K562 (cell line): Measurements from ENCODE around the gene ADAM20. TPM values are rescaled to one million over a fixed set of nuclear protein-coding genes. Genes with fewer than 3 reads are reported as not detected.

Experiments
- ATAC-seq: fragments of 200-7000 bp; cut with Tn5 transposase; 3 replicates; pipeline ENCODE4 v1.9.1; 2020; ENCODE audit warnings: moderate library complexity
- BruUV-seq: library from RNA; stranded (reverse); fragments of 400-500 nt; replicated peaks from 2 replicates; lab custom pipeline; 2021; lab: Mats Ljungman, UMichigan
- CTCF ChIA-PET: fragments of 300-600 bp; formaldehyde crosslinking; extraction: SDS; loops from one replicate; lab custom pipeline; 2021; ENCODE audit warnings: low intra/inter-chr PET ratio; lab: Yijun Ruan, JAX
- POLR2A ChIA-PET: fragments of 300-600, 350-650 bp; sonication (Branson Sonifier 250); formaldehyde crosslinking; extraction: SDS; loops from one replicate; lab custom pipeline; 2021; ENCODE audit warnings: antibody characterized with exemption, inconsistent platforms; lab: Yijun Ruan, JAX
- DNase-seq, 4 experiments: peaks; one replicate each; pipeline versions ENCODE4 v3.0.0 to v3.0.0-alpha.2; 2011 to 2018; ENCODE audit warnings: low spot score in 3 of 4, mixed read lengths in 3 of 4; ENCODE audit errors: extremely low read depth in 1 of 4
- FAIRE-seq: peaks from 2 replicates; lab custom pipeline; 2011; peaks lifted over from hg19 to GRCh38; lab: Jason Lieb, UNC
- H2AFZ ChIP-seq: 2 replicates; pipeline ENCODE4 v1.6.0; 2011; ENCODE audit warnings: low read depth, low read length, control low read depth, inconsistent platforms
- H3K27ac ChIP-seq: fragments of 200-600 bp; 3 replicates; pipeline ENCODE4 v1.8.0; 2011; ENCODE audit warnings: low read depth, mild to moderate bottlenecking, control low read depth, inconsistent platforms, low read length, moderate library complexity, mixed read lengths; ENCODE audit errors: extremely low read depth
- H3K27me3 ChIP-seq, 2 experiments: fragments of 300-600 bp in 1 of 2; 2 replicates in 1 of 2; 3 replicates in 1 of 2; pipeline versions ENCODE4 v1.6.0 to v1.8.0; 2011; ENCODE audit warnings: inconsistent platforms in 2 of 2, low read length in 2 of 2, mild to moderate bottlenecking in 1 of 2, mixed read lengths in 1 of 2, moderate library complexity in 1 of 2; ENCODE audit not compliant: control insufficient read depth in 2 of 2, insufficient read depth in 2 of 2
- H3K36me3 ChIP-seq: fragments of 300-600 bp; 3 replicates; pipeline ENCODE4 v1.8.0; 2011; ENCODE audit warnings: mild to moderate bottlenecking, low read length, inconsistent platforms; ENCODE audit not compliant: control insufficient read depth, insufficient read depth
- H3K4me1 ChIP-seq, 2 experiments: fragments of 200-600 bp in 1 of 2; replicated peaks in 1 of 2; 2 replicates in 1 of 2; 3 replicates in 1 of 2; pipeline versions ENCODE4 v1.5.1 to v1.8.0; 2011; ENCODE audit warnings: inconsistent platforms in 2 of 2, low read length in 2 of 2, mild to moderate bottlenecking in 1 of 2, mixed read lengths in 1 of 2, moderate library complexity in 1 of 2; ENCODE audit not compliant: control insufficient read depth in 2 of 2, insufficient read depth in 2 of 2
- H3K4me2 ChIP-seq: 2 replicates; pipeline ENCODE4 v1.6.1; 2011; ENCODE audit warnings: low read length, control low read depth, inconsistent platforms, mixed read lengths; ENCODE audit not compliant: insufficient read depth
- H3K4me3 ChIP-seq: fragments of 200-600 bp; sonication (generic), shearing (Covaris generic); 2 replicates; pipeline ENCODE4 v1.5.1; 2016; ENCODE audit warnings: control low read depth, inconsistent platforms
- H3K79me2 ChIP-seq: fragments of 200-600 bp; 3 replicates; pipeline ENCODE4 v1.8.0; 2011; ENCODE audit warnings: low read length, inconsistent platforms; ENCODE audit not compliant: control insufficient read depth, insufficient read depth
- H3K9ac ChIP-seq, 2 experiments: 2 replicates each; pipeline versions ENCODE4 v1.6.0 to v1.6.1; 2011; ENCODE audit warnings: low read depth in 2 of 2, low read length in 2 of 2, control low read depth in 1 of 2, inconsistent platforms in 1 of 2, mild to moderate bottlenecking in 1 of 2, mixed read lengths in 1 of 2; ENCODE audit not compliant: insufficient read depth in 1 of 2
- H3K9me1 ChIP-seq: one replicate; pipeline ENCODE4 v1.6.0; 2011; ENCODE audit warnings: inconsistent platforms, mild to moderate bottlenecking, low read length, moderate library complexity; ENCODE audit not compliant: control insufficient read depth, insufficient read depth
- H3K9me3 ChIP-seq: replicated peaks from 2 replicates; pipeline ENCODE4 v1.5.1; 2011; ENCODE audit warnings: low read depth, low read length, inconsistent platforms; ENCODE audit not compliant: control insufficient read depth, insufficient read depth
- H4K20me1 ChIP-seq: replicated peaks from 2 replicates; pipeline ENCODE4 v1.6.1; 2011; ENCODE audit warnings: low read length, inconsistent platforms, mixed read lengths; ENCODE audit not compliant: control insufficient read depth, insufficient read depth
- GTF2E2 ChIP-seq: fragments of 200-800 bp; sonication (Bioruptor generic); IDR thresholded peaks from 2 replicates; pipeline ENCODE4 v1.6.1; 2016; ENCODE audit warnings: missing genetic modification characterization, missing compliant biosample characterization
- GTF2F1 ChIP-seq: IDR thresholded peaks from 2 replicates; pipeline ENCODE4 v1.6.1; 2011; ENCODE audit warnings: low read depth, low read length, improper control_type of control experiment
- HDAC6 ChIP-seq: IDR thresholded peaks from 2 replicates; pipeline ENCODE4 v1.6.1; 2012; ENCODE audit warnings: low read depth, mild to moderate bottlenecking, control low read depth, inconsistent platforms, low read length, moderate library complexity
- HNRNPLL ChIP-seq: fragments of 200-400 bp; formaldehyde crosslinking; IDR thresholded peaks from 2 replicates; pipeline ENCODE4 v1.6.1; 2017; ENCODE audit warnings: low read length, low read depth, mild to moderate bottlenecking; ENCODE audit not compliant: poor library complexity, severe bottlenecking
- ID3 ChIP-seq, 2 experiments: fragments of 250-450 bp in 1 of 2; fragments of 450-650 bp in 1 of 2; sonication (Bioruptor Pico) in 1 of 2; IDR thresholded peaks; 2 replicates each; pipeline versions ENCODE4 v1.6.1 to v1.8.0; 2016 to 2021; ENCODE audit warnings: mild to moderate bottlenecking in 2 of 2, moderate library complexity in 2 of 2, missing compliant biosample characterization in 1 of 2, missing genetic modification characterization in 1 of 2
- IFI16 ChIP-seq: fragments of 250-450 bp; sonication (Bioruptor Pico); IDR thresholded peaks from 2 replicates; pipeline ENCODE4 v2.1.2; 2022; ENCODE audit warnings: mild to moderate bottlenecking, inconsistent platforms
- MXI1 ChIP-seq: IDR thresholded peaks from 2 replicates; pipeline ENCODE4 v1.6.1; 2011; ENCODE audit warnings: low read depth, mild to moderate bottlenecking, improper control_type of control experiment, low read length
- NR2C1 ChIP-seq, 2 experiments: fragments of 450-650 bp; IDR thresholded peaks; 2 replicates each; pipeline ENCODE4 v1.6.1; 2017; ENCODE audit warnings: mild to moderate bottlenecking in 2 of 2, antibody characterized with exemption in 1 of 2, inconsistent platforms in 1 of 2, missing compliant biosample characterization in 1 of 2, missing genetic modification characterization in 1 of 2
- RREB1 ChIP-seq: fragments of 250-450 bp; sonication (Bioruptor Pico); IDR thresholded peaks from 2 replicates; pipeline ENCODE4 v1.4.0; 2020
- THRAP3 ChIP-seq: fragments of 450-650 bp; IDR thresholded peaks from 2 replicates; pipeline ENCODE4 v1.6.1; 2016; ENCODE audit warnings: mild to moderate bottlenecking, inconsistent platforms, borderline replicate concordance
- ZNF212 ChIP-seq: fragments of 450-650 bp; formaldehyde crosslinking; IDR thresholded peaks from 2 replicates; pipeline ENCODE4 v1.4.0; 2020; ENCODE audit warnings: mild to moderate bottlenecking
- ZNF512 ChIP-seq: IDR thresholded peaks from 2 replicates; pipeline ENCODE4 v1.6.1; 2016; ENCODE audit warnings: missing genetic modification characterization, missing compliant biosample characterization
- ZNF79 ChIP-seq: fragments of 250-450 bp; sonication (Bioruptor Pico); IDR thresholded peaks from 2 replicates; pipeline ENCODE4 v1.4.0; 2020; ENCODE audit warnings: low read depth, mild to moderate bottlenecking, moderate library complexity
- ZNF830 ChIP-seq: fragments of 250-450 bp; sonication (Bioruptor Pico); IDR thresholded peaks from 2 replicates; pipeline ENCODE4 v1.5.0; 2021; ENCODE audit warnings: mild to moderate bottlenecking
- WGBS: fragments of 100-300 bp; shearing (Covaris generic); methylation state at CpG from one replicate; pipeline ENCODE4 v1.1.6; 2016; ENCODE audit warnings: low coverage, mixed read lengths; ENCODE audit not compliant: insufficient coverage; ENCODE audit errors: missing lambda C conversion rate; 5-methylcytosine and 5-hydroxymethylcytosine counted together
- in situ Hi-C: fragments of 300-500 bp; cut with MboI; formaldehyde crosslinking; loops from 4 replicates; pipeline ENCODE4 v1.15.0; 2018; ENCODE audit warnings: inconsistent platforms, mixed read lengths
- intact Hi-C: fragments of 100-400 bp; cut with micrococcal nuclease; formaldehyde crosslinking; loops from 2 replicates; pipeline ENCODE4 v1.14.2; 2022
- polyA plus RNA-seq, 8 experiments: library from polyadenylated mRNA; depleted of rRNA in 4 of 8; stranded (reverse) in 5 of 8; unstranded in 3 of 8; fragments of >200 nt; fragmentation: Nextera tagmentation in 2 of 8; fragmentation: Illumina TruSeq in 1 of 8; extraction: Ambion mirVana in 2 of 8; extraction: Trizol in 1 of 8; gene quantifications; 2 replicates each; pipeline versions ENCODE4 v1.2.1 to v1.2.3, GENCODE V29; 2011 to 2014; ENCODE audit warnings: inconsistent platforms in 1 of 8, missing spikeins in 1 of 8
- total RNA-seq, 7 experiments: library from RNA; depleted of rRNA in 6 of 7; stranded (reverse); fragments of >200 nt in 6 of 7; fragmentation: Illumina TruSeq in 2 of 7; extraction: Trizol in 2 of 7; gene quantifications; 2 replicates each; pipeline versions ENCODE4 v1.2.1 to v1.2.3, GENCODE V29; 2011 to 2021; ENCODE audit warnings: low replicate concordance in 1 of 7

Gene ADAM20
- total and polyA plus RNA-seq, 9 of the 15 experiments (the other 6 are each of a cell fraction or from before 2014, with no cell fraction given), result 0.03 to 0.15 (median 0.04) TPM; not detected in 5

- H3K9me3 ChIP-seq, result 0 out of 2 replicates have a peak, but pooled peaks cover 1% of the 10 kb centered on the region
- intact Hi-C loops, result no loop called here
- no peak overlapping the region for H3K27ac ChIP-seq
- no peak overlapping the region for H3K4me3 ChIP-seq
- ATAC-seq (no peak), FAIRE-seq (no peak), DNase-seq (no peak)
- H3K79me2 ChIP-seq, result no peaks in the 10 kb centered on the region
- POLR2A ChIA-PET, result no interaction called here
- no TSS peak for BruUV-seq
- no peaks in the 10 kb centered on the region for H3K27me3 ChIP-seq
- CTCF ChIA-PET, result no interaction called here
- no peaks in the 10 kb centered on the region for H3K4me1 ChIP-seq
- no peak overlapping the region for H3K4me2 ChIP-seq
- no peaks in the 10 kb centered on the region for H3K36me3 ChIP-seq
- no peak overlapping the region for H2AFZ ChIP-seq
- 75% methylated on average over 1 of the region's 1 CpG for WGBS
- no peaks in the 10 kb centered on the region for H3K9me1 ChIP-seq
- in situ Hi-C loops, result no loop called here
- no peaks in the 10 kb centered on the region for H4K20me1 ChIP-seq
- H3K9ac ChIP-seq, result no peak overlapping the region
- TF ChIP-seq HNRNPLL (no peak), ZNF79 (CRISPR knock-in tag) (no peak), IFI16 (CRISPR knock-in tag) (no peak), ZNF830 (CRISPR knock-in tag) (no peak), THRAP3 (no peak), RREB1 (CRISPR knock-in tag) (no peak), ZNF212 (CRISPR knock-in tag) (no peak), NR2C1 (IDR thresholded peaks at IDR 0.05) (no peak), NR2C1 (tag; IDR thresholded peaks at IDR 0.05) (no peak), GTF2F1 (no peak), HDAC6 (no peak), GTF2E2 (tag) (no peak), ID3 (CRISPR knock-in tag; IDR thresholded peaks at IDR 0.05) (no peak), ID3 (tag; IDR thresholded peaks at IDR 0.05) (no peak), ZNF512 (tag) (no peak), MXI1 (no peak)
Measured at GRCh38 chr14:70563869-70564268, 29.1 kb upstream of the ADAM20 start.
